ENCODE results near the gene CLCN3.
"Not testable (repeated sequence)": the region's sequence is repeated elsewhere in the genome, so short reads cannot be mapped to it uniquely, and the experiment has no call there.

GRCh38 chr4:169678951-169679591, 58.7 kb downstream of the CLCN3 start:
- not testable (repeated sequence) for TF ChIP-seq CTCF, POLR2A (IDR thresholded peaks at IDR 0.05)
